K562 (cell line): ENCODE results near the gene ODC1. TPM values are rescaled to one million over a fixed set of nuclear protein-coding genes. Genes with fewer than 3 reads are reported as not detected.

Experiments used
- ATF6 ChIP-seq: sonication (generic); formaldehyde crosslinking; IDR thresholded peaks from 2 replicates; pipeline ENCODE4 v1.4.0; 2020; ENCODE audit warnings: mild to moderate bottlenecking, missing genetic modification reagents
- E2F1 ChIP-seq: sonication (generic); formaldehyde crosslinking; IDR thresholded peaks from 2 replicates; pipeline ENCODE4 v1.8.1; 2023; ENCODE audit warnings: mild to moderate bottlenecking, missing genetic modification reagents, moderate library complexity
- ELK1 ChIP-seq: sonication (generic); formaldehyde crosslinking; IDR thresholded peaks from 2 replicates; pipeline ENCODE4 v1.8.1; 2022; ENCODE audit warnings: missing genetic modification reagents
- ELK3 ChIP-seq: fragments of 450-650 bp; formaldehyde crosslinking; IDR thresholded peaks from 2 replicates; pipeline ENCODE4 v1.4.0; 2020; ENCODE audit warnings: mild to moderate bottlenecking
- ETV1 ChIP-seq: fragments of 450-650 bp; conservative IDR thresholded peaks from 2 replicates; pipeline ENCODE4 v1.6.1; 2016; ENCODE audit warnings: missing genetic modification characterization, control low read depth, low read depth, missing compliant biosample characterization
- FOXP4 ChIP-seq: sonication (generic); formaldehyde crosslinking; IDR thresholded peaks from 2 replicates; pipeline ENCODE4 v1.8.0; 2022; ENCODE audit warnings: mild to moderate bottlenecking, missing genetic modification reagents, borderline replicate concordance
- MYNN ChIP-seq, 2 experiments: sonication (generic); formaldehyde crosslinking in 1 of 2; IDR thresholded peaks; 2 replicates each; pipeline versions ENCODE4 v1.5.0 to v1.6.1; 2016 to 2020; ENCODE audit warnings: antibody characterized with exemption in 1 of 2, missing genetic modification reagents in 1 of 2
- RBFOX2 ChIP-seq: fragments of 200-400 bp; formaldehyde crosslinking; IDR thresholded peaks from 2 replicates; pipeline ENCODE4 v1.6.1; 2017; ENCODE audit warnings: low read depth, mild to moderate bottlenecking, low read length, moderate library complexity
- SAFB ChIP-seq: fragments of 200-400 bp; formaldehyde crosslinking; IDR thresholded peaks from 2 replicates; pipeline ENCODE4 v1.6.1; 2017; ENCODE audit warnings: low read depth, low read length, borderline replicate concordance
- SLC30A9 ChIP-seq: fragments of 250-450 bp; sonication (Bioruptor Pico); IDR thresholded peaks from 2 replicates; pipeline ENCODE4 v1.8.0; 2022; ENCODE audit warnings: mild to moderate bottlenecking, moderate library complexity
- TAF15 ChIP-seq: fragments of 200-400 bp; formaldehyde crosslinking; IDR thresholded peaks from 2 replicates; pipeline ENCODE4 v1.6.1; 2017; ENCODE audit warnings: mild to moderate bottlenecking, low read depth, low read length, moderate library complexity
- TFE3 ChIP-seq: fragments of 450-650 bp; formaldehyde crosslinking; IDR thresholded peaks from 2 replicates; pipeline ENCODE4 v1.4.0; 2020; ENCODE audit warnings: mild to moderate bottlenecking, mixed read lengths
- XRCC4 ChIP-seq: IDR thresholded peaks from one replicate; pipeline ENCODE4 v1.6.1; 2011; ENCODE audit not compliant: insufficient read depth, insufficient read length; ENCODE audit errors: extremely low read depth
- ZKSCAN1 ChIP-seq: fragments of 150-350 bp; IDR thresholded peaks from 2 replicates; pipeline ENCODE4 v1.6.1; 2016; ENCODE audit warnings: low read depth, low read length
- ZKSCAN8 ChIP-seq: fragments of 200-800 bp; sonication (Bioruptor generic); IDR thresholded peaks from 2 replicates; pipeline ENCODE4 v1.6.1; 2016; ENCODE audit warnings: missing genetic modification characterization, missing compliant biosample characterization
- ZNF347 ChIP-seq: fragments of 450-650 bp; formaldehyde crosslinking; IDR thresholded peaks from 2 replicates; pipeline ENCODE4 v1.4.0; 2020; ENCODE audit warnings: low read depth, mild to moderate bottlenecking, moderate library complexity
- polyA plus RNA-seq, 8 experiments: library from polyadenylated mRNA; depleted of rRNA in 4 of 8; stranded (reverse) in 5 of 8; unstranded in 3 of 8; fragments of >200 nt; fragmentation: Nextera tagmentation in 2 of 8; fragmentation: Illumina TruSeq in 1 of 8; extraction: Ambion mirVana in 2 of 8; extraction: Trizol in 1 of 8; gene quantifications; 2 replicates each; pipeline versions ENCODE4 v1.2.1 to v1.2.3, GENCODE V29; 2011 to 2014; ENCODE audit warnings: inconsistent platforms in 1 of 8, missing spikeins in 1 of 8
- total RNA-seq, 7 experiments: library from RNA; depleted of rRNA in 6 of 7; stranded (reverse); fragments of >200 nt in 6 of 7; fragmentation: Illumina TruSeq in 2 of 7; extraction: Trizol in 2 of 7; gene quantifications; 2 replicates each; pipeline versions ENCODE4 v1.2.1 to v1.2.3, GENCODE V29; 2011 to 2021; ENCODE audit warnings: low replicate concordance in 1 of 7

Gene ODC1
- total and polyA plus RNA-seq, 9 of the 15 experiments (the other 6 are each of a cell fraction or from before 2014, with no cell fraction given): 142 to 563 (median 457) TPM

- TF ChIP-seq ELK1 (CRISPR knock-in tag): no peak
- no peak for TF ChIP-seq MYNN (IDR thresholded peaks at IDR 0.05)
- TF ChIP-seq MYNN (CRISPR knock-in tag; IDR thresholded peaks at IDR 0.05): no peak
- no peak for TF ChIP-seq SAFB
- TF ChIP-seq SLC30A9 (CRISPR knock-in tag): no peak
- no peak for TF ChIP-seq TAF15
- TF ChIP-seq ATF6 (CRISPR knock-in tag): no peak
- no peak for TF ChIP-seq ETV1 (tag)
- no peak for TF ChIP-seq RBFOX2
- TF ChIP-seq ZKSCAN8 (CRISPR knock-in tag): no peak
- no peak for TF ChIP-seq E2F1 (CRISPR knock-in tag)
- TF ChIP-seq ZNF347: no peak
- TF ChIP-seq FOXP4 (CRISPR knock-in tag): no peak
- TF ChIP-seq XRCC4: no peak
- peak; percentile 90 for TF ChIP-seq ZKSCAN1
- TF ChIP-seq ELK3 (CRISPR knock-in tag): no peak
- TF ChIP-seq TFE3 (CRISPR knock-in tag): no peak
Observed at GRCh38 chr2:10433947-10434885, 13.9 kb downstream of the ODC1 start (continued).
